H9 (cell line): Measurements from ENCODE around the gene PSMB7. TPM values are rescaled to one million over a fixed set of nuclear protein-coding genes. Genes with fewer than 3 reads are reported as not detected.

Experiments
- DNase-seq: peaks from one replicate; pipeline ENCODE4 v3.0.0-alpha.2; 2017
- H2AFZ ChIP-seq: one replicate; pipeline ENCODE4 v1.6.1; 2013; ENCODE audit warnings: mild to moderate bottlenecking, low read length, control low read depth, moderate library complexity
- H2AK5ac ChIP-seq: 2 replicates; pipeline ENCODE4 v1.6.1; 2013; ENCODE audit warnings: low read length, control low read depth, mixed read lengths; ENCODE audit not compliant: insufficient read length
- H2BK120ac ChIP-seq: one replicate; pipeline ENCODE4 v1.6.1; 2013; ENCODE audit warnings: low read depth, mild to moderate bottlenecking, low read length, control low read depth, inconsistent platforms; ENCODE audit not compliant: poor library complexity, severe bottlenecking
- H2BK12ac ChIP-seq: 2 replicates; pipeline ENCODE4 v1.6.1; 2013; ENCODE audit warnings: low read length, control low read depth, mixed read lengths, low read depth; ENCODE audit not compliant: insufficient read length
- H2BK15ac ChIP-seq: 2 replicates; pipeline ENCODE4 v1.6.1; 2013; ENCODE audit warnings: low read depth, low read length, control low read depth
- H2BK20ac ChIP-seq: one replicate; pipeline ENCODE4 v1.6.1; 2013; ENCODE audit warnings: low read depth, mild to moderate bottlenecking, low read length, control low read depth, inconsistent platforms; ENCODE audit not compliant: poor library complexity, severe bottlenecking
- H2BK5ac ChIP-seq: 2 replicates; pipeline ENCODE4 v1.6.1; 2013; ENCODE audit warnings: low read length, control low read depth, mixed read lengths; ENCODE audit not compliant: insufficient read length
- H3K14ac ChIP-seq: 2 replicates; pipeline ENCODE4 v1.6.1; 2013; ENCODE audit warnings: low read length, control low read depth; ENCODE audit not compliant: insufficient read depth
- H3K18ac ChIP-seq: 2 replicates; pipeline ENCODE4 v1.6.1; 2013; ENCODE audit warnings: low read depth, mild to moderate bottlenecking, mixed read lengths, low read length, control low read depth; ENCODE audit not compliant: insufficient read length
- H3K23ac ChIP-seq: 2 replicates; pipeline ENCODE4 v1.6.1; 2013; ENCODE audit warnings: low read length, control low read depth, mixed read lengths, low read depth; ENCODE audit not compliant: insufficient read length
- H3K23me2 ChIP-seq: 2 replicates; pipeline ENCODE4 v1.6.1; 2013; ENCODE audit warnings: low read depth, mild to moderate bottlenecking, mixed read lengths, low read length, control low read depth; ENCODE audit not compliant: insufficient read length, poor library complexity, severe bottlenecking
- H3K27ac ChIP-seq: 2 replicates; pipeline ENCODE4 v1.5.1; 2013; ENCODE audit warnings: low read length, control low read depth, mixed read lengths, low read depth; ENCODE audit not compliant: insufficient read length
- H3K27me3 ChIP-seq: 2 replicates; pipeline ENCODE4 v1.6.1; 2013; ENCODE audit warnings: low read length, control low read depth, inconsistent platforms; ENCODE audit not compliant: insufficient read depth
- H3K4ac ChIP-seq: 2 replicates; pipeline ENCODE4 v1.6.1; 2013; ENCODE audit warnings: low read depth, mild to moderate bottlenecking, control low read depth, inconsistent platforms, low read length, moderate library complexity
- H3K4me1 ChIP-seq: 2 replicates; pipeline ENCODE4 v1.6.1; 2013; ENCODE audit warnings: low read length, control low read depth, inconsistent platforms; ENCODE audit not compliant: insufficient read depth
- H3K4me2 ChIP-seq: 2 replicates; pipeline ENCODE4 v1.6.1; 2013; ENCODE audit warnings: low read length, control low read depth, mixed read lengths; ENCODE audit not compliant: insufficient read length, insufficient read depth
- H3K56ac ChIP-seq: 2 replicates; pipeline ENCODE4 v1.6.1; 2013; ENCODE audit warnings: low read depth, mild to moderate bottlenecking, mixed read lengths, low read length, control low read depth; ENCODE audit not compliant: insufficient read length
- H3K79me1 ChIP-seq: 2 replicates; pipeline ENCODE4 v1.6.1; 2013; ENCODE audit warnings: low read depth, mild to moderate bottlenecking, moderate library complexity, low read length, control low read depth, inconsistent platforms; ENCODE audit not compliant: insufficient read depth, poor library complexity, severe bottlenecking
- H3K79me2 ChIP-seq: 2 replicates; pipeline ENCODE4 v1.6.1; 2013; ENCODE audit warnings: low read length, control low read depth, inconsistent platforms; ENCODE audit not compliant: insufficient read depth
- H3K9ac ChIP-seq: 2 replicates; pipeline ENCODE4 v1.6.1; 2013; ENCODE audit warnings: low read length, control low read depth, mixed read lengths; ENCODE audit not compliant: insufficient read length; ENCODE audit errors: extremely low read depth
- H3K9me3 ChIP-seq: one replicate; pipeline ENCODE4 v1.6.1; 2013; ENCODE audit warnings: low read depth, low read length, inconsistent platforms; ENCODE audit not compliant: control insufficient read depth
- H3T11ph ChIP-seq: one replicate; pipeline ENCODE4 v1.6.1; 2013; ENCODE audit warnings: mild to moderate bottlenecking, low read length, control low read depth, inconsistent platforms
- H4K20me1 ChIP-seq: one replicate; pipeline ENCODE4 v1.6.1; 2013; ENCODE audit not compliant: control insufficient read depth, insufficient read length, insufficient read depth
- H4K5ac ChIP-seq: 2 replicates; pipeline ENCODE4 v1.6.1; 2013; ENCODE audit warnings: low read depth, mild to moderate bottlenecking, mixed read lengths, low read length, control low read depth; ENCODE audit not compliant: insufficient read length
- H4K8ac ChIP-seq: replicated peaks from 2 replicates; pipeline ENCODE4 v1.6.1; 2013; ENCODE audit warnings: low read length, control low read depth, mixed read lengths, low read depth; ENCODE audit not compliant: insufficient read length
- H4K91ac ChIP-seq: 2 replicates; pipeline ENCODE4 v1.6.1; 2013; ENCODE audit warnings: low read depth, mild to moderate bottlenecking, moderate library complexity, mixed read lengths, low read length, control low read depth; ENCODE audit not compliant: insufficient read length
- H3K27ac Mint-ChIP-seq, 3 experiments: 2 replicates in 2 of 3; 3 replicates in 1 of 3; pipeline ENCODE4 v1.8.0; 2020 to 2021; ENCODE audit warnings: mixed read lengths in 3 of 3, mild to moderate bottlenecking in 1 of 3, moderate library complexity in 1 of 3
- H3K27me3 Mint-ChIP-seq: 2 replicates; pipeline ENCODE4 v1.8.0; 2021; ENCODE audit warnings: low read depth, mild to moderate bottlenecking, moderate library complexity, mixed read lengths
- H3K36me3 Mint-ChIP-seq, 3 experiments: 2 replicates in 2 of 3; 3 replicates in 1 of 3; pipeline ENCODE4 v1.8.0; 2020 to 2021; ENCODE audit warnings: low read depth in 3 of 3, mixed read lengths in 3 of 3; ENCODE audit not compliant: insufficient read depth in 1 of 3
- H3K4me1 Mint-ChIP-seq, 2 experiments: 2 replicates each; pipeline ENCODE4 v1.8.0; 2020; ENCODE audit warnings: mixed read lengths in 2 of 2
- H3K4me3 Mint-ChIP-seq, 2 experiments: 2 replicates in 1 of 2; 3 replicates in 1 of 2; pipeline ENCODE4 v1.8.0; 2020 to 2021; ENCODE audit warnings: mild to moderate bottlenecking in 2 of 2, mixed read lengths in 2 of 2, moderate library complexity in 1 of 2
- H3K9me3 Mint-ChIP-seq, 2 experiments: 2 replicates in 1 of 2; 3 replicates in 1 of 2; pipeline ENCODE4 v1.8.0; 2020; ENCODE audit warnings: mild to moderate bottlenecking in 2 of 2, mixed read lengths in 2 of 2, moderate library complexity in 1 of 2
- WGBS: extraction: QIAGEN DNeasy Blood & Tissue Kit; methylation state at CpG from one replicate; pipeline ENCODE4 v1.1.7; 2013; ENCODE audit warnings: missing lambda C conversion rate, low lambda C conversion rate, mixed read lengths; ENCODE audit not compliant: insufficient read length; ENCODE audit errors: extremely low coverage; 5-methylcytosine and 5-hydroxymethylcytosine counted together
- total RNA-seq: library from RNA; stranded (reverse); gene quantifications from 2 replicates; pipeline ENCODE4 v1.2.1, GENCODE V29; 2021
- TF ChIP-seq, protein P1 (sequence below): fragments of 200-600 bp; sonication (generic); conservative IDR thresholded peaks from 3 replicates; pipeline ENCODE4 v1.8.0; 2021; ENCODE audit warnings: antibody characterized with exemption, mild to moderate bottlenecking

The PSMB7 gene
- total RNA-seq, 1 experiment from 2014 or later = 209 TPM

GRCh38 chr9:124348831-124349230 lies 66.4 kb downstream of the PSMB7 start:
- H3K4me3 Mint-ChIP-seq = no peak overlapping the region

More at GRCh38 chr9:124348831-124349230, 66.4 kb downstream of the PSMB7 start:
- H2BK15ac ChIP-seq = no peak overlapping the region
- no peak overlapping the region for H3K23ac ChIP-seq
- no peaks in the 10 kb centered on the region for H4K20me1 ChIP-seq
- no peak overlapping the region for H3K4ac ChIP-seq
- TF ChIP-seq, protein P1, sequence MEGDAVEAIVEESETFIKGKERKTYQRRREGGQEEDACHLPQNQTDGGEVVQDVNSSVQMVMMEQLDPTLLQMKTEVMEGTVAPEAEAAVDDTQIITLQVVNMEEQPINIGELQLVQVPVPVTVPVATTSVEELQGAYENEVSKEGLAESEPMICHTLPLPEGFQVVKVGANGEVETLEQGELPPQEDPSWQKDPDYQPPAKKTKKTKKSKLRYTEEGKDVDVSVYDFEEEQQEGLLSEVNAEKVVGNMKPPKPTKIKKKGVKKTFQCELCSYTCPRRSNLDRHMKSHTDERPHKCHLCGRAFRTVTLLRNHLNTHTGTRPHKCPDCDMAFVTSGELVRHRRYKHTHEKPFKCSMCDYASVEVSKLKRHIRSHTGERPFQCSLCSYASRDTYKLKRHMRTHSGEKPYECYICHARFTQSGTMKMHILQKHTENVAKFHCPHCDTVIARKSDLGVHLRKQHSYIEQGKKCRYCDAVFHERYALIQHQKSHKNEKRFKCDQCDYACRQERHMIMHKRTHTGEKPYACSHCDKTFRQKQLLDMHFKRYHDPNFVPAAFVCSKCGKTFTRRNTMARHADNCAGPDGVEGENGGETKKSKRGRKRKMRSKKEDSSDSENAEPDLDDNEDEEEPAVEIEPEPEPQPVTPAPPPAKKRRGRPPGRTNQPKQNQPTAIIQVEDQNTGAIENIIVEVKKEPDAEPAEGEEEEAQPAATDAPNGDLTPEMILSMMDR = no peak
- no peak overlapping the region for H4K5ac ChIP-seq
- H3K27me3 Mint-ChIP-seq = no peaks in the 10 kb centered on the region
- no peaks in the 10 kb centered on the region for H3K9me3 Mint-ChIP-seq
- no peak overlapping the region for H3K9ac ChIP-seq
- no peak overlapping the region for H3K56ac ChIP-seq
- H3K4me1 Mint-ChIP-seq = peaks cover 2 to 15% of the 10 kb centered on the region in 2 experiments; a peak in 3 of 4 replicates
- H3K23me2 ChIP-seq = no peaks in the 10 kb centered on the region
- no peaks in the 10 kb centered on the region for H3K79me1 ChIP-seq
- no peak overlapping the region for H2BK5ac ChIP-seq
- H2BK12ac ChIP-seq = no peak overlapping the region
- no peak overlapping the region for H3T11ph ChIP-seq
- H3K36me3 Mint-ChIP-seq = peaks cover 20 to 49% (median 45%) of the 10 kb centered on the region in 3 experiments
- H3K27ac Mint-ChIP-seq = no peak overlapping the region; a peak in 2 of 7 replicates
- H3K4me1 ChIP-seq = no peaks in the 10 kb centered on the region
- no peaks in the 10 kb centered on the region for H3K9me3 ChIP-seq
- H2AFZ ChIP-seq = no peak overlapping the region
- no peak overlapping the region for H3K27ac ChIP-seq
- no peaks in the 10 kb centered on the region for H3K27me3 ChIP-seq
- WGBS = no CpG with 5 or more reads among the region's 12 CpGs
- no peak overlapping the region for H2AK5ac ChIP-seq
- H2BK20ac ChIP-seq = no peak overlapping the region
- no peaks in the 10 kb centered on the region for H3K79me2 ChIP-seq
- H3K14ac ChIP-seq = no peak overlapping the region; the same call in 1 of the 2 replicates
- H4K8ac ChIP-seq = no peak overlapping the region
- no peak overlapping the region for H2BK120ac ChIP-seq
- no peak overlapping the region for H3K18ac ChIP-seq
- no peak overlapping the region for H3K4me2 ChIP-seq
- DNase-seq = no peak
- H4K91ac ChIP-seq = no peak overlapping the region
